K562 (cell line): ENCODE data around the gene FHIT. TPM values are rescaled to one million over a fixed set of nuclear protein-coding genes. Genes with fewer than 3 reads are reported as not detected.

Experiments used
- ATAC-seq: fragments of 200-7000 bp; cut with Tn5 transposase; 3 replicates; pipeline ENCODE4 v1.9.1; 2020; ENCODE audit warnings: moderate library complexity
- BruUV-seq: library from RNA; stranded (reverse); fragments of 400-500 nt; replicated peaks from 2 replicates; lab custom pipeline; 2021; lab: Mats Ljungman, UMichigan
- CTCF ChIA-PET: fragments of 300-600 bp; formaldehyde crosslinking; extraction: SDS; loops from one replicate; lab custom pipeline; 2021; ENCODE audit warnings: low intra/inter-chr PET ratio; lab: Yijun Ruan, JAX
- POLR2A ChIA-PET: fragments of 300-600, 350-650 bp; sonication (Branson Sonifier 250); formaldehyde crosslinking; extraction: SDS; loops from one replicate; lab custom pipeline; 2021; ENCODE audit warnings: antibody characterized with exemption, inconsistent platforms; lab: Yijun Ruan, JAX
- DNase-seq, 4 experiments: peaks; one replicate each; pipeline versions ENCODE4 v3.0.0 to v3.0.0-alpha.2; 2011 to 2018; ENCODE audit warnings: low spot score in 3 of 4, mixed read lengths in 3 of 4; ENCODE audit errors: extremely low read depth in 1 of 4
- FAIRE-seq: peaks from 2 replicates; lab custom pipeline; 2011; peaks lifted over from hg19 to GRCh38; lab: Jason Lieb, UNC
- H2AFZ ChIP-seq: 2 replicates; pipeline ENCODE4 v1.6.0; 2011; ENCODE audit warnings: low read depth, low read length, control low read depth, inconsistent platforms
- H3K27ac ChIP-seq: fragments of 200-600 bp; 3 replicates; pipeline ENCODE4 v1.8.0; 2011; ENCODE audit warnings: low read depth, mild to moderate bottlenecking, control low read depth, inconsistent platforms, low read length, moderate library complexity, mixed read lengths; ENCODE audit errors: extremely low read depth
- H3K27me3 ChIP-seq, 2 experiments: fragments of 300-600 bp in 1 of 2; 2 replicates in 1 of 2; 3 replicates in 1 of 2; pipeline versions ENCODE4 v1.6.0 to v1.8.0; 2011; ENCODE audit warnings: inconsistent platforms in 2 of 2, low read length in 2 of 2, mild to moderate bottlenecking in 1 of 2, mixed read lengths in 1 of 2, moderate library complexity in 1 of 2; ENCODE audit not compliant: control insufficient read depth in 2 of 2, insufficient read depth in 2 of 2
- H3K36me3 ChIP-seq: fragments of 300-600 bp; 3 replicates; pipeline ENCODE4 v1.8.0; 2011; ENCODE audit warnings: mild to moderate bottlenecking, low read length, inconsistent platforms; ENCODE audit not compliant: control insufficient read depth, insufficient read depth
- H3K4me1 ChIP-seq, 2 experiments: fragments of 200-600 bp in 1 of 2; replicated peaks in 1 of 2; 2 replicates in 1 of 2; 3 replicates in 1 of 2; pipeline versions ENCODE4 v1.5.1 to v1.8.0; 2011; ENCODE audit warnings: inconsistent platforms in 2 of 2, low read length in 2 of 2, mild to moderate bottlenecking in 1 of 2, mixed read lengths in 1 of 2, moderate library complexity in 1 of 2; ENCODE audit not compliant: control insufficient read depth in 2 of 2, insufficient read depth in 2 of 2
- H3K4me2 ChIP-seq: 2 replicates; pipeline ENCODE4 v1.6.1; 2011; ENCODE audit warnings: low read length, control low read depth, inconsistent platforms, mixed read lengths; ENCODE audit not compliant: insufficient read depth
- H3K4me3 ChIP-seq: fragments of 200-600 bp; sonication (generic), shearing (Covaris generic); 2 replicates; pipeline ENCODE4 v1.5.1; 2016; ENCODE audit warnings: control low read depth, inconsistent platforms
- H3K79me2 ChIP-seq: fragments of 200-600 bp; 3 replicates; pipeline ENCODE4 v1.8.0; 2011; ENCODE audit warnings: low read length, inconsistent platforms; ENCODE audit not compliant: control insufficient read depth, insufficient read depth
- H3K9ac ChIP-seq, 2 experiments: 2 replicates each; pipeline versions ENCODE4 v1.6.0 to v1.6.1; 2011; ENCODE audit warnings: low read depth in 2 of 2, low read length in 2 of 2, control low read depth in 1 of 2, inconsistent platforms in 1 of 2, mild to moderate bottlenecking in 1 of 2, mixed read lengths in 1 of 2; ENCODE audit not compliant: insufficient read depth in 1 of 2
- H3K9me1 ChIP-seq: one replicate; pipeline ENCODE4 v1.6.0; 2011; ENCODE audit warnings: inconsistent platforms, mild to moderate bottlenecking, low read length, moderate library complexity; ENCODE audit not compliant: control insufficient read depth, insufficient read depth
- H3K9me3 ChIP-seq: replicated peaks from 2 replicates; pipeline ENCODE4 v1.5.1; 2011; ENCODE audit warnings: low read depth, low read length, inconsistent platforms; ENCODE audit not compliant: control insufficient read depth, insufficient read depth
- H4K20me1 ChIP-seq: replicated peaks from 2 replicates; pipeline ENCODE4 v1.6.1; 2011; ENCODE audit warnings: low read length, inconsistent platforms, mixed read lengths; ENCODE audit not compliant: control insufficient read depth, insufficient read depth
- HDAC2 ChIP-seq: fragments of 450-650 bp; IDR thresholded peaks from 2 replicates; pipeline ENCODE4 v1.6.1; 2016; ENCODE audit warnings: mild to moderate bottlenecking
- HNRNPUL1 ChIP-seq: fragments of 200-400 bp; formaldehyde crosslinking; IDR thresholded peaks from 2 replicates; pipeline ENCODE4 v1.6.1; 2017; ENCODE audit warnings: low read length
- HSF4 ChIP-seq: fragments of 250-450 bp; sonication (Bioruptor Pico); IDR thresholded peaks from 2 replicates; pipeline ENCODE4 v2.1.2; 2022; ENCODE audit warnings: mild to moderate bottlenecking, moderate library complexity, borderline replicate concordance
- KLF1 ChIP-seq: fragments of 450-650 bp; IDR thresholded peaks from 2 replicates; pipeline ENCODE4 v1.6.1; 2016; ENCODE audit warnings: missing genetic modification characterization, missing compliant biosample characterization
- KLF6 ChIP-seq: fragments of 250-450 bp; sonication (Bioruptor Pico); IDR thresholded peaks from 2 replicates; pipeline ENCODE4 v1.4.0; 2020; ENCODE audit warnings: mild to moderate bottlenecking, moderate library complexity, borderline replicate concordance
- MAFK ChIP-seq: IDR thresholded peaks from 2 replicates; pipeline ENCODE4 v1.6.1; 2011; ENCODE audit warnings: low read length, improper control_type of control experiment
- MEF2D ChIP-seq: conservative IDR thresholded peaks from 2 replicates; pipeline ENCODE4 v1.6.1; 2016; ENCODE audit warnings: low read depth, missing genetic modification characterization, missing compliant biosample characterization
- NELFE ChIP-seq: IDR thresholded peaks from 2 replicates; pipeline ENCODE4 v1.6.1; 2011; ENCODE audit warnings: mild to moderate bottlenecking; ENCODE audit not compliant: insufficient read depth, insufficient read length
- PURB ChIP-seq: sonication (generic); formaldehyde crosslinking; IDR thresholded peaks from 2 replicates; pipeline ENCODE4 v1.9.0; 2021; ENCODE audit warnings: low read depth, mild to moderate bottlenecking, missing genetic modification reagents
- WHSC1 ChIP-seq: IDR thresholded peaks from one replicate; pipeline ENCODE4 v1.6.1; 2012; ENCODE audit warnings: low read length, control low read depth, inconsistent platforms
- ZKSCAN8 ChIP-seq: fragments of 200-800 bp; sonication (Bioruptor generic); IDR thresholded peaks from 2 replicates; pipeline ENCODE4 v1.6.1; 2016; ENCODE audit warnings: missing genetic modification characterization, missing compliant biosample characterization
- ZNF316 ChIP-seq: fragments of 450-650 bp; IDR thresholded peaks from 2 replicates; pipeline ENCODE4 v1.6.1; 2016
- WGBS: fragments of 100-300 bp; shearing (Covaris generic); methylation state at CpG from one replicate; pipeline ENCODE4 v1.1.6; 2016; ENCODE audit warnings: low coverage, mixed read lengths; ENCODE audit not compliant: insufficient coverage; ENCODE audit errors: missing lambda C conversion rate; 5-methylcytosine and 5-hydroxymethylcytosine counted together
- in situ Hi-C: fragments of 300-500 bp; cut with MboI; formaldehyde crosslinking; loops from 4 replicates; pipeline ENCODE4 v1.15.0; 2018; ENCODE audit warnings: inconsistent platforms, mixed read lengths
- intact Hi-C: fragments of 100-400 bp; cut with micrococcal nuclease; formaldehyde crosslinking; loops from 2 replicates; pipeline ENCODE4 v1.14.2; 2022
- polyA plus RNA-seq, 8 experiments: library from polyadenylated mRNA; depleted of rRNA in 4 of 8; stranded (reverse) in 5 of 8; unstranded in 3 of 8; fragments of >200 nt; fragmentation: Nextera tagmentation in 2 of 8; fragmentation: Illumina TruSeq in 1 of 8; extraction: Ambion mirVana in 2 of 8; extraction: Trizol in 1 of 8; gene quantifications; 2 replicates each; pipeline versions ENCODE4 v1.2.1 to v1.2.3, GENCODE V29; 2011 to 2014; ENCODE audit warnings: inconsistent platforms in 1 of 8, missing spikeins in 1 of 8
- total RNA-seq, 7 experiments: library from RNA; depleted of rRNA in 6 of 7; stranded (reverse); fragments of >200 nt in 6 of 7; fragmentation: Illumina TruSeq in 2 of 7; extraction: Trizol in 2 of 7; gene quantifications; 2 replicates each; pipeline versions ENCODE4 v1.2.1 to v1.2.3, GENCODE V29; 2011 to 2021; ENCODE audit warnings: low replicate concordance in 1 of 7
- TF ChIP-seq, protein P1 (sequence below): IDR thresholded peaks from 2 replicates; pipeline ENCODE4 v1.6.1; 2011; ENCODE audit warnings: borderline replicate concordance, low read depth, mild to moderate bottlenecking, moderate library complexity, low read length; ENCODE audit not compliant: insufficient read depth, poor library complexity, severe bottlenecking

FHIT gene
- total and polyA plus RNA-seq, 9 of the 15 experiments (the other 6 are each of a cell fraction or from before 2014, with no cell fraction given) = 1.7 to 9.1 (median 4.3) TPM

- H3K9ac ChIP-seq = no peak overlapping the region
- no peak overlapping the region for H3K4me3 ChIP-seq
- ChIA-PET POLR2A (no interaction called here), CTCF (no interaction called here)
- H2AFZ ChIP-seq = no peak overlapping the region
- H3K4me2 ChIP-seq = no peak overlapping the region
- DNase-seq (no peak), FAIRE-seq (no peak), ATAC-seq (no peak)
- H3K9me1 ChIP-seq = no peaks in the 10 kb centered on the region
- H3K9me3 ChIP-seq = no peaks in the 10 kb centered on the region
- intact Hi-C loops = no loop called here
- TF ChIP-seq ZNF316 (no peak), MEF2D (tag) (no peak), NELFE (no peak), MAFK (no peak), HDAC2 (no peak), PURB (CRISPR knock-in tag) (no peak), ZKSCAN8 (CRISPR knock-in tag) (no peak), KLF1 (no peak), WHSC1 (no peak), KLF6 (CRISPR knock-in tag) (no peak), HSF4 (CRISPR knock-in tag) (no peak), HNRNPUL1 (no peak)
- TF ChIP-seq, protein P1, sequence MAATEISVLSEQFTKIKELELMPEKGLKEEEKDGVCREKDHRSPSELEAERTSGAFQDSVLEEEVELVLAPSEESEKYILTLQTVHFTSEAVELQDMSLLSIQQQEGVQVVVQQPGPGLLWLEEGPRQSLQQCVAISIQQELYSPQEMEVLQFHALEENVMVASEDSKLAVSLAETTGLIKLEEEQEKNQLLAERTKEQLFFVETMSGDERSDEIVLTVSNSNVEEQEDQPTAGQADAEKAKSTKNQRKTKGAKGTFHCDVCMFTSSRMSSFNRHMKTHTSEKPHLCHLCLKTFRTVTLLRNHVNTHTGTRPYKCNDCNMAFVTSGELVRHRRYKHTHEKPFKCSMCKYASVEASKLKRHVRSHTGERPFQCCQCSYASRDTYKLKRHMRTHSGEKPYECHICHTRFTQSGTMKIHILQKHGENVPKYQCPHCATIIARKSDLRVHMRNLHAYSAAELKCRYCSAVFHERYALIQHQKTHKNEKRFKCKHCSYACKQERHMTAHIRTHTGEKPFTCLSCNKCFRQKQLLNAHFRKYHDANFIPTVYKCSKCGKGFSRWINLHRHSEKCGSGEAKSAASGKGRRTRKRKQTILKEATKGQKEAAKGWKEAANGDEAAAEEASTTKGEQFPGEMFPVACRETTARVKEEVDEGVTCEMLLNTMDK = no peak
- no peaks in the 10 kb centered on the region for H4K20me1 ChIP-seq
- H3K36me3 ChIP-seq = no peaks in the 10 kb centered on the region
- in situ Hi-C loops = no loop called here
- no peaks in the 10 kb centered on the region for H3K79me2 ChIP-seq
- WGBS = 66% methylated on average over 4 of the region's 4 CpGs
- no peak overlapping the region for H3K27ac ChIP-seq
- BruUV-seq = no TSS peak
- H3K27me3 ChIP-seq = no peaks in the 10 kb centered on the region
- no peaks in the 10 kb centered on the region; a peak in 1 of 5 replicates for H3K4me1 ChIP-seq
Observed at GRCh38 chr3:60313231-60313798, 937.9 kb downstream of the FHIT start.
